HepG2 (cell line): ENCODE measurements around the gene CGREF1. TPM values are rescaled to one million over a fixed set of nuclear protein-coding genes. Genes with fewer than 3 reads are reported as not detected.

Experiments used
- BRCA1 ChIP-seq: sonication (generic); formaldehyde crosslinking; IDR thresholded peaks from 2 replicates; pipeline ENCODE4 v1.4.0; 2020; ENCODE audit warnings: missing genetic modification reagents
- HMGXB4 ChIP-seq, 2 experiments: sonication (generic) in 1 of 2; formaldehyde crosslinking in 1 of 2; IDR thresholded peaks; 2 replicates each; pipeline versions ENCODE4 v1.4.0 to v1.6.1; 2018 to 2020; ENCODE audit warnings: missing genetic modification reagents in 2 of 2, borderline replicate concordance in 1 of 2, low read depth in 1 of 2, mild to moderate bottlenecking in 1 of 2, missing biosample characterization in 1 of 2
- JDP2 ChIP-seq: sonication (generic); formaldehyde crosslinking; IDR thresholded peaks from 2 replicates; pipeline ENCODE4 v1.8.1; 2022; ENCODE audit warnings: missing genetic modification reagents, borderline replicate concordance
- MAF1 ChIP-seq: sonication (generic); formaldehyde crosslinking; IDR thresholded peaks from 2 replicates; pipeline ENCODE4 v1.5.0; 2020; ENCODE audit warnings: missing genetic modification reagents, borderline replicate concordance
- MED1 ChIP-seq: sonication (generic); formaldehyde crosslinking; IDR thresholded peaks from 2 replicates; pipeline ENCODE4 v1.4.0; 2020; ENCODE audit warnings: missing genetic modification reagents
- MIXL1 ChIP-seq: IDR thresholded peaks from 2 replicates; pipeline ENCODE4 v1.6.1; 2016
- NONO ChIP-seq, 2 experiments: fragments of 450-650 bp in 1 of 2; sonication (generic) in 1 of 2; formaldehyde crosslinking in 1 of 2; IDR thresholded peaks in 1 of 2; conservative IDR thresholded peaks in 1 of 2; 2 replicates each; pipeline versions ENCODE4 v1.6.1 to v1.8.0; 2017 to 2022; ENCODE audit warnings: mild to moderate bottlenecking in 1 of 2, missing genetic modification reagents in 1 of 2, moderate library complexity in 1 of 2
- ONECUT2 ChIP-seq: sonication (generic); formaldehyde crosslinking; IDR thresholded peaks from 2 replicates; pipeline ENCODE4 v1.4.0; 2020; ENCODE audit warnings: missing genetic modification reagents
- SIN3A ChIP-seq: IDR thresholded peaks from 2 replicates; pipeline ENCODE4 v1.6.1; 2011; ENCODE audit warnings: low read depth, mild to moderate bottlenecking, control low read depth, low read length, borderline replicate concordance
- SMAD3 ChIP-seq: sonication (generic); formaldehyde crosslinking; IDR thresholded peaks from 2 replicates; pipeline ENCODE4 v1.4.0; 2020; ENCODE audit warnings: missing genetic modification reagents
- TBX2 ChIP-seq: sonication (generic); formaldehyde crosslinking; IDR thresholded peaks from 2 replicates; pipeline ENCODE4 v1.5.0; 2020; ENCODE audit warnings: missing genetic modification reagents, mild to moderate bottlenecking, borderline replicate concordance
- ZC3H13 ChIP-seq: sonication (generic); formaldehyde crosslinking; IDR thresholded peaks from 2 replicates; pipeline ENCODE4 v1.8.1; 2023; ENCODE audit warnings: mild to moderate bottlenecking, missing genetic modification reagents, moderate library complexity
- ZNF234 ChIP-seq: sonication (generic); formaldehyde crosslinking; conservative IDR thresholded peaks from 2 replicates; pipeline ENCODE4 v1.5.1; 2020; ENCODE audit warnings: mild to moderate bottlenecking, missing genetic modification reagents
- ZNF292 ChIP-seq: sonication (generic); formaldehyde crosslinking; IDR thresholded peaks from 2 replicates; pipeline ENCODE4 v1.8.1; 2022; ENCODE audit warnings: mild to moderate bottlenecking, low read depth, missing genetic modification reagents, borderline replicate concordance
- ZNF7 ChIP-seq: IDR thresholded peaks from 2 replicates; pipeline ENCODE4 v1.6.1; 2016; ENCODE audit warnings: missing biosample characterization, missing genetic modification reagents
- ZNF777 ChIP-seq: sonication (generic); formaldehyde crosslinking; IDR thresholded peaks from 2 replicates; pipeline ENCODE4 v1.4.0; 2020; ENCODE audit warnings: missing genetic modification reagents
- ZNF790 ChIP-seq: sonication (generic); formaldehyde crosslinking; IDR thresholded peaks from 2 replicates; pipeline ENCODE4 v1.8.0; 2022; ENCODE audit warnings: missing genetic modification reagents, mild to moderate bottlenecking, borderline replicate concordance
- ZXDC ChIP-seq: sonication (generic); formaldehyde crosslinking; IDR thresholded peaks from 2 replicates; pipeline ENCODE4 v1.5.0; 2020; ENCODE audit warnings: mild to moderate bottlenecking, missing genetic modification reagents
- polyA plus RNA-seq, 8 experiments: library from polyadenylated mRNA; depleted of rRNA in 3 of 8; stranded (reverse) in 7 of 8; unstranded in 1 of 8; fragments of >200 nt; fragmentation: Illumina TruSeq in 4 of 8; extraction: Trizol in 4 of 8; gene quantifications; 2 replicates each; pipeline versions ENCODE4 v1.2.1 to v1.2.3, GENCODE V29; 2011 to 2016; ENCODE audit warnings: low read depth in 4 of 8, missing spikeins in 1 of 8, mixed read lengths in 1 of 8; ENCODE audit not compliant: insufficient read depth in 1 of 8
- total RNA-seq, 5 experiments: library from RNA; depleted of rRNA; stranded (reverse); fragments of >200 nt; fragmentation: Illumina TruSeq; extraction: Trizol; gene quantifications; 2 replicates each; pipeline ENCODE4 v1.2.3, GENCODE V29; 2016; ENCODE audit warnings: low read depth in 1 of 5
- TF ChIP-seq, protein P1 (sequence below): sonication (generic); formaldehyde crosslinking; IDR thresholded peaks from 2 replicates; pipeline ENCODE4 v1.4.0; 2020; ENCODE audit warnings: missing genetic modification reagents, mild to moderate bottlenecking, borderline replicate concordance
- TF ChIP-seq, protein P2 (sequence below): sonication (generic); formaldehyde crosslinking; IDR thresholded peaks from 2 replicates; pipeline ENCODE4 v1.8.1; 2023; ENCODE audit warnings: mild to moderate bottlenecking, moderate library complexity, missing genetic modification reagents
- TF ChIP-seq, protein P3 (sequence below): sonication (generic); formaldehyde crosslinking; IDR thresholded peaks from 2 replicates; pipeline ENCODE4 v1.5.1; 2020; ENCODE audit warnings: mild to moderate bottlenecking, missing genetic modification reagents, borderline replicate concordance

The CGREF1 gene
- total and polyA plus RNA-seq, 2 of the 13 experiments (the other 11 are each of a cell fraction or from before 2014, with no cell fraction given), result 13.9 to 23.4 TPM

- TF ChIP-seq HMGXB4 (CRISPR knock-in tag; IDR thresholded peaks at IDR 0.05; ENCODE audit: borderline replicate concordance in 1 of 2, low read depth in 1 of 2), result peak in 1 of 2 experiments; percentile 49; a peak in 1 of 4 replicates
- TF ChIP-seq ZNF790, result no peak
- TF ChIP-seq, protein P1, sequence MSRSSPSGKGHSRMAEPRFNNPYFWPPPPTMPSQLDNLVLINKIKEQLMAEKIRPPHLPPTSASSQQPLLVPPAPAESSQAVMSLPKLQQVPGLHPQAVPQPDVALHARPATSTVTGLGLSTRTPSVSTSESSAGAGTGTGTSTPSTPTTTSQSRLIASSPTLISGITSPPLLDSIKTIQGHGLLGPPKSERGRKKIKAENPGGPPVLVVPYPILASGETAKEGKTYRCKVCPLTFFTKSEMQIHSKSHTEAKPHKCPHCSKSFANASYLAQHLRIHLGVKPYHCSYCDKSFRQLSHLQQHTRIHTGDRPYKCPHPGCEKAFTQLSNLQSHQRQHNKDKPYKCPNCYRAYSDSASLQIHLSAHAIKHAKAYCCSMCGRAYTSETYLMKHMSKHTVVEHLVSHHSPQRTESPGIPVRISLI (CRISPR knock-in tag), result no peak
- TF ChIP-seq ZXDC (CRISPR knock-in tag), result peak; percentile 96
- TF ChIP-seq, protein P2, sequence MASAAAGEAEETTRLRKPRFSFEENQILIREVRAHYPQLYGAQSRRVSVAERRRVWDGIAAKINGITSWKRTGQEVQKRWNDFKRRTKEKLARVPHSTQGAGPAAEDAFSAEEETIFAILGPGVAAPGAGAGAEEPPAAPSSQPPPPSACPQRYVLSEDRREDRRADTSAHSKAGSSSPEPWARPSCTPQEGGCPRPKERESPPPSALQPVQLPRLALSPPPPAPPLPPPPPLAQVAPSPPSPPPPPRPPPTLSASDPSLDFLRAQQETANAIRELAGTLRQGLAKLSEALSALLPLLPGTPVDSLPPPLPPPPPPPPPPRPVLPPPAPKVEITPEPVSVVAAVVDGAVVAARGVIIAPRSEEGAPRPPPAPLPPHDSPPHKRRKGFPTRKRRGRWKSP (CRISPR knock-in tag), result peak; percentile 83
- TF ChIP-seq ZNF234 (CRISPR knock-in tag), result no peak
- peak; percentile 89; the same call in 1 of the 2 replicates for TF ChIP-seq ZNF292 (CRISPR knock-in tag)
- TF ChIP-seq SIN3A, result no peak
- no peak for TF ChIP-seq BRCA1 (CRISPR knock-in tag)
- TF ChIP-seq ZC3H13 (CRISPR knock-in tag), result peak; percentile 20; the same call in 1 of the 2 replicates
- no peak for TF ChIP-seq ZNF7
- TF ChIP-seq, protein P3, sequence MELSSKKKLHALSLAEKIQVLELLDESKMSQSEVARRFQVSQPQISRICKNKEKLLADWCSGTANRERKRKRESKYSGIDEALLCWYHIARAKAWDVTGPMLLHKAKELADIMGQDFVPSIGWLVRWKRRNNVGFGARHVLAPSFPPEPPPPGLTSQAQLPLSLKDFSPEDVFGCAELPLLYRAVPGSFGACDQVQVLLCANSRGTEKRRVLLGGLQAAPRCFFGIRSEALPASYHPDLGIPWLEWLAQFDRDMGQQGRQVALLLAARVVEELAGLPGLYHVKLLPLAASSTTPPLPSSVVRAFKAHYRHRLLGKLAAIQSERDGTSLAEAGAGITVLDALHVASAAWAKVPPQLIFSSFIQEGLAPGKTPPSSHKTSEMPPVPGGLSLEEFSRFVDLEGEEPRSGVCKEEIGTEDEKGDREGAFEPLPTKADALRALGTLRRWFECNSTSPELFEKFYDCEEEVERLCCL (CRISPR knock-in tag), result no peak
- peak; percentile 80 for TF ChIP-seq TBX2 (CRISPR knock-in tag)
- TF ChIP-seq MAF1, result no peak
- TF ChIP-seq NONO (IDR thresholded peaks at IDR 0.05), result no peak
- peak; percentile 87 for TF ChIP-seq NONO (CRISPR knock-in tag; conservative IDR thresholded peaks at IDR 0.05)
- TF ChIP-seq MIXL1 (CRISPR knock-in tag), result peak; percentile 78; the same call in 1 of the 2 replicates
- no peak for TF ChIP-seq ONECUT2 (CRISPR knock-in tag)
- TF ChIP-seq SMAD3 (CRISPR knock-in tag), result no peak
- TF ChIP-seq ZNF777 (CRISPR knock-in tag), result peak; percentile 31; the same call in 1 of the 2 replicates
- no peak for TF ChIP-seq JDP2 (CRISPR knock-in tag)
- TF ChIP-seq MED1, result peak; percentile 94
Measured at GRCh38 chr2:27092696-27093429, 26.1 kb downstream of the CGREF1 start (continued).
